GM21423 (cell line): ENCODE measurements around the gene CHD2.

ENCODE experiments used
- ATAC-seq: cut with Tn5 transposase; IDR thresholded peaks from one replicate; pipeline ENCODE4 v1.9.1; 2021; ENCODE audit warnings: mild to moderate bottlenecking, moderate library complexity; ENCODE audit not compliant: unreplicated experiment

The CHD2 gene

DNA sequence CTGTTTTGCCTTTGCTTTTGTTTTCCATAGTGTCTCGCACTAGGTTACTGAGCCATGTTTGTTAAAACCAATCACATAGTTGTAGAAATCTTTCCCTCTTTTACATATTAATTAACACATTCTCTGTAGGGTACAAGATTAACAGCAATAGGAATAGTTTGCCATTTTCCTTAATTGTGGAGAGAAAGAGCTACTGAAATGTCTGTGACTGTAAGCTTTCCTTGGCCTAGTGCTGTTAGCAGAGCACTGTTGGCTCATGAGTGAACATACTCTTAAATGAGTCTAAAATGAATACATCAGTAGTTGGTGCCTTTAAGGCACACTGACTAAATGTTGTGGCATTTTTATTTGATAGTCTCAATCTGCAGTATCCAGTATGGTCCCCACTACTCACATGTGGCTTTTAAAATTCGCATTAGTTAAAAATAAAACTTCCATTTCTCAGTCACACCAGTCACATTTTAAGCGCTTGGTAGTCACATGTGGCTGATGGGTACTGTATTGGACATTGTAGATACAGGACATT, 28.2 kb downstream of the CHD2 start:
- ATAC-seq, result no peak

DNA sequence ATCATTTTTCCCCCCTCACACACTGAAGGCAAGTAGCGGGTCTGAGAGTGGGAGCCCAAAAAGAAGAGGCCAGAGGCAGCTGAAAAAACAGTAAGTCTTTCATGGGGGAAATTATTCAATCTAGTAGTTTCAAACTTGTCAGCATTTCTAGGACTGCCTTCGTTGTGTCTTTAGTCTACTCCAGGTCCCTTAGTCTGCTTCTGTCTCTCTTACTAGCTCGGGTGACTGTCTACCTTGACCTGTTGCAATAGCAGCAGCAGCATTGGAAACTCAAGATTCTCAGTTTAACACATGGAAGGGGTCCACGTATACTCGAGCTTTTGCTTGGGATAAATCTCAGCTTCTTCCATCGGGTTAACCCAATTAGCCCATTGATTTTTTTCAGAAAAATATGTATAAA, 28.9 kb downstream of the CHD2 start:
- ATAC-seq, result no peak

DNA sequence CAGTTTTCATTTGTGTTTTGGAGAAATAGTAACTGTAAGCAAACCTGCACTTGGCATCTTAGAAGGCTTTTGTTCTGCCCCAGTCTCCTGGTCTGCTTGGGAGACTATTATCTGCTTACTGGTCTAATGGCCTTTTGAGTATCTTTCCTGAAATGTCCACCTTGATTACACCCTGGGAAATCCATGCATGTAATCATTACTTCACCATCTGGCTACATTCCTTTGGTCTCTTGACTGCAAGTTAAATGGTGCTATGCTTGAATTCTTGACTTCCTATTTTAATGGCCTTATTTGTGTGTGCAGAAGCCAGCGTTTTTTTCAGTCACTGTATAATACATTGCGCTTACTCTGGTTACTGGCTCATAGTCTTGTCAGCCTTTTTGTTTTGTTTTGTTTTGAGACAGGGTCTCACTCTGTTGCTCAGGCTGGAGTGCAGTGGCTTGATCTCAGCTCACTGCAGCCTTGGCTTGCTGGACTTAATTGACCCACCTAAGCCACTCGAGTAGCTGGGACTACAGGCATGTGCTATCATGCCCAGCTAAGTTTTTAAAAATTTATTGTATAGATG, 30.0 kb downstream of the CHD2 start:
- ATAC-seq, result no peak

DNA sequence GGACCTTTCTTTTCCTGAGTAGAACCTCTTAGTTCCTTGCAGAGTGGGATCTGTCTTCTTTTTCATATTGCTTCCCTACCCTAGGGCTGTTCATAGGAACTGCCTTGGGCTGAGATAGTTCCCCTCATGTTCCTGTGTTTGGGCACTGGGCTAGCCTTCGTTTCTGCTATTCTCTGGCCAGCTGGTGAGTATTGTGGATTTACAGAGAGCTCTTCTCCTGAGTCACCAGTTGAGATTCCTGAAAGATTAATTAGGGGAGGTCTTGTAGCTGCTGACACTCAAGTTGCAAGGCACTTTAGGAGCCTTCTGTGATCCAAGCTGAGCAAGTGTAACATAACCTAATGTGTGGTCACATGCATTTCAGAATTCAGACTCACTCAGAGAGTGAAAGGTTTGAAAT, 30.7 kb downstream of the CHD2 start:
- ATAC-seq, result no peak

DNA sequence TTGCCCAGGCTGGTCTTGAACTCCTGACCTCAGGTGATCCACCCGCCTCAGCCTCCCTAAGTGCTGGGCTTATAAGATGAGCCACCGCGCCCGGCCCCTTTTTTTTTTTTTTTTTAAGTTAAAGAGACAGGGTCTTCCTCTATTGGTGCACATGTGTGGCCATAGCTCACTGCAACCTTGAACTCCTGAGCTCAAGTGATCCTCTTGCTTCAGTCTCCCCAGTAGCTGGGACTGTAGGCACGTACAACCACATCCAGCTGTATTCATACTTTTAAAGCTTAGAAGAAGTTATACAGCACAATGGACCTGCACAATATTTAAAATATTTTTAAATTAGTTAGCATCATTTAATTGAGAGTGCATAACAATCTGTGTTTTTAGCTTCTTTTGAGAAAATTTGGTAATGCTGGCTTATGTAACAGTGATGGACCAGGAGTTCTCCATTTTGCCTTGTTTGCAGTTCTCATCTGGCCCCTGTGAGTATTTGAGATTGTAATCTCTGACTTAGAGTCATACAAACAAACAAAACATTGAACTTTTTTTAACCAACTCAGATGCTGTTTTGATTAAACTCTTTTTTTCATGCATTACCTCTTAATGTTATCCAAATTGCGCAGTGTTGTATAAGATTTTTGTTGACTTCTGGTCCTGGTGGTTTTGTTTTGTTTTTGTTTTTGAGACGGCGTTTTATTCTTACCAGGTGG, 33.0 kb downstream of the CHD2 start:
- ATAC-seq, result no peak

DNA sequence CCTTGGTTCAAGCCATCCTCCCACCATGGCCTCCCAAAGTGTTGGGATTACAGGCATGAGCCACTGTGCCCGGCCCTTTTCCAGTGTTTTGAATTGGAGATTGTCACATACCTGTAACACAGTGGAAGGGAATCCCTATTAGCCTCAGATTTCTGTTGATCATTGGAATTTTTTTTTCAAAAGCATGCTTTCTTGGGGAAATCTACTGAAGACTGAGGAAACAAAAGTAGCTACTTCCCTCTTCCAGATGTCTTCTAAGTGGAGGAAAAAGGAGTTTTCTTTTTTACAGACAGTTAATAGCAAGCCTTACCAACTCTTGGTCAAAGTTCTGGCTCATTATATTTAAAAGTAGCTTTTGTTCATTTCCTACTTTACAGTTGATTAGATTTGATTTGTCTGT, 33.7 kb downstream of the CHD2 start:
- ATAC-seq, result no peak

DNA sequence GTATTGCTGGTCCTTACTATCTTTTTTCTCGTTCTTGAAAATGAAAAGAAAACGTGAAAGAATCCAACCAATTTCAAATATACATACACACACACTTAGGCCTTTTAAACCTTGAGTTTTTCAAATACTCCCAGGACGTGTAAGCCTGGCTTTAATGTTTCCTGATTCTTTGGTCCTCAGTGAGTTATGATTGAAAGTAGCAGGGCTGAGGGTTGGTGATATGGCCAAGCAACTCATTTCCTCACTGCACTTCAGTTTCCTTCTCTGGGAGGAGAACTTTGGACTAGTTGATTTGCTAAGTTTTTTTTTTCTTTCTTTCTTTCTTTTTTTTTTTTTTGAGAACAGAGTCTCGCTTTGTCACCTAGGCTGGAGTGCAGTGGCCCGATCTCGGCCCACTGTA, 34.6 kb downstream of the CHD2 start:
- ATAC-seq, result no peak

DNA sequence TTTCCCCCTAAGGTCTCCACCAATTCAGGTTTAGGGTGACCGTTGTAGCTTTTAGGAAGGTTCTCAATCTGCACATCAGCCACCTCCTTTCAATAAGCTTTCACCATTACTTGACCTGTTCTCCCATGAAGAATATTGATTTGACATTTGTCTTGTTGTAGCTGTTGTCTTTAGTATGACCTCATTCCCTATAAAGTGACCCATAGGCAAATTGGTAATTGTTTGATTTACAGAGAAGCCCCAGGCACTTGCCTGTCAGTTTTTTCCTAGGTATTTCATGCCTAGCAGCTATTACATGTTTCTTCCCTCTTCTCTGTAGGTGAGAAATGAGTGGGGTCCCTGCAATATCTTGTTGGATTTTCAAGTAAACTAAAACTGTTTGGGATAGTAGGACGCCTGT, 36.0 kb downstream of the CHD2 start:
- ATAC-seq, result no peak

DNA sequence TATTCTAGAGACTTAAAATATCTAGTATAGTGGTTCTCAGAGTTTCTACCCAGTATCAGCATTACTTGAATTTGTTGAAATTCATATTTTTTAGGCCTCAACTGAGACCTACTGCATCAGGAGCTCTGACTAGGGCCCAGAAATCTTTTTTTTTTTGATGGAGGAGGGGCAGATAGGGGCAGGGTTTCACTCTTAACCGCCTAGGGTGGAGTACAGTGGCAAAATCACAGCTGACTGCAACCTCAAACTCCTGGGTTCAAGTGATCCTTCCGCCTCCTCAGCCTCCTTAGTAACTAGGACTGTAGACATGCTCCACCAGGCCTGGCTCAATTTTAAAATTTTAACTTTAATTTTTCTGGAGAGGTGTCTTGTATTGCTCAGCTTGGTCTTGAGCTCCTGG, 36.6 kb downstream of the CHD2 start:
- no peak for ATAC-seq

DNA sequence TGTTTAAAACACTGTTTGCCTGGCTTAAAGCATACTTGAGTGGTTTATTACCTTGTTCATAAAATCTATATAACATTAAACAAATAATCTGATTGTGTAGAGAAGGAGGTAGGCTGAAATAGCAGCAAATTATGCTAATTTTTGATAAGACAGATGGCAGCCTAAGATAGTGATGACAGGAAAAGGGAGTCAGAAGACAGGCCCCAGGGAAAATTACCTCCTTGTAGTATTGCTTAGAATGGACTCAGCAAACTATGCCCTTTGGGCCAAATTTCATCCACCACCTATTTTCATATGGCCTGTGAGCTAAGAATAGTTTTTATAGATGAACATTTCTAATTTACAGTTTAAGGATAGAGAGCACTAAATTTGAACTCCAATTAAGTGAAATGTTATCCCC, 37.8 kb downstream of the CHD2 start:
- no peak for ATAC-seq

DNA sequence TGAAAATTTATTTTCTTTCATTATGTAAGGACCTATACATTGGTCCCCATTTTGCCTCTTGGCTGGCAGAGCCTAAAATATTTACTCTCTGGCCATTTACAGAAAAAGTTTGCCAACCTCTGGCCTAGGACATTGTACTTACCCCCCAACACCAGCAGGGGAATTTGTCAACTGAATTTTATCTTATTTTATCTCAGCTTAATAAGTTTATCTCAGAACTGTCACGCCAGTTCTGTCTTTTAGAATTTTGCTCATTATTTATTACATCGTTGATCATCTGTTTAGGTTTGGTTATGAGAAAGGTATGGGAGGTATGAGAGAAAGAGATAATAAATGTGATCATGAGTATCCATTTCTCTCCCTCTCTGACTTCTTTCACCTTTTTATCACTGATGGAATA, 38.3 kb downstream of the CHD2 start:
- ATAC-seq, result no peak

DNA sequence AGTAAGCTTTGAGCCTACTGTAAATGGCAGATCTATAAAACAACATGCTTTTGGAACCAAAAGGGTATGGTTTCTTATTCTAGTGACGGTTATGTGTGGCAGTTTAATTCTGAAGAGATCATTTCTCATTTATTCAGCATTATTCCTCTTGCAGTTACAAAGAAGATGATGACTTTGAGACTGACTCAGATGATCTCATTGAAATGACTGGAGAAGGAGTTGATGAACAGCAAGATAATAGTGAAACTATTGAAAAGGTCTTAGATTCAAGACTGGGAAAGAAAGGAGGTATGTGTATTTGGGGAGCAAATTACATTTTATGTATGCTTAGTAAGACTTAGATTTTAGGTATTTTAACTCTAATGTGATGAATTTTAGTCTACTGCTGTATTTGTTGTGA, 41.5 kb downstream of the CHD2 start:
- no peak for ATAC-seq

DNA sequence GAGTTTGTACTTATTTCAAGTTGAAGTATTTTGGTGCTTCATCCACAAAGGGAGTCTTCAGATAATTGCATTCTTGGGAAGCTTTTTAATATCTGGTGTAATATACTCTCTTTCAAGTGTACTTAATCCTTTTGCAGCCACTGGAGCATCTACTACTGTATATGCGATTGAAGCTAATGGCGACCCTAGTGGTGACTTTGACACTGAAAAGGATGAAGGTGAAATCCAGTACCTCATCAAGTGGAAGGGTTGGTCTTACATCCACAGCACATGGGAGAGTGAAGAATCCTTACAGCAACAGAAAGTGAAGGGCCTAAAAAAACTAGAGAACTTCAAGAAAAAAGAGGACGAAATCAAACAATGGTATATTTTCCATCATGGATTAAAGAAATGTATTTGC, 42.6 kb downstream of the CHD2 start:
- ATAC-seq, result no peak

DNA sequence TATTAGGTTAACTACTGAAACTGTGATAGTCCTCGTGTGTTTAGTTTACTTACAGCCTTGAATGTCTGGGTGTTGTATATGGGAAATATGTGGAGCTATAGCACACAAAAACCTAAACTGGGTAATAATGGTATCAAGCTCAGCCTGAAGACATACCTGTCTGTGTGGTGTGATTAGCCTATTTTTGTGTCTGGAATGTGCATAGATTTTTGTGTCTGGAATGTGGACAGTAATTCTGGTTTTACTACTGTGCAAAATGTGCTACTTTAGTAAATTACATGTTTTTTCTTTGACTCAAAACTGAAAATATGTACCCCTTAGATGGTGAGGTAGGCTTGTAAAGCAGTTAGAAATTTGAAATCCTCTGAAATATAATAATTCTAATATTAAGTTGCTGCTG, 43.5 kb downstream of the CHD2 start:
- ATAC-seq, result no peak

DNA sequence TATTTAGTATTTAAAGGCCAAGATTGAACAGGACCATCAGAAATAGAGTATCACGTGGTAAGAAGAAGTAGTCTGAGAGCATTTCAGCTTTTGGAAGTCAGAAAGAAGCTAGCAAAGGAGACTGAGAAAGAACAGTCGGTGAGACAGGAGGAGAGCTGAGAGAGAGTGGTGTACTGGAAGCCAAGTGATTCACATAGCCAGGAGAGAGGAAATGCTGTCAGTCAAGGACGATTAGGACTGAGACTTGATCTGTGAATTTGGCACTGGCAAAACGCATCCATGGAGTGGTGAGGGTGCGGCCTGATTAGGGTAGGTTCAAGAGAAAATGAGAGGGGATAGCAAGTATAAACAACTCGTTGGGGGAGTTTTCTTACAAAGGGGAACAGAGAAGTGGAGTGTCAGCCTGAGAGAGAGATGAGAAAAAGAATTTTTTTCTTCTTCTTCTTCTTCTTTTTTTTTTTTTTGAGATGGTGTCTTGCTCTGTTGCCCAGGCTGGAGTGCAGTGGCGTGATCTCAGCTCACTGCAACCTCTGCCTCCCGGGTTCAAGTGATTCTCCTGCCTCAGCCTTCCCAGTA, 44.9 kb downstream of the CHD2 start:
- no peak for ATAC-seq

DNA sequence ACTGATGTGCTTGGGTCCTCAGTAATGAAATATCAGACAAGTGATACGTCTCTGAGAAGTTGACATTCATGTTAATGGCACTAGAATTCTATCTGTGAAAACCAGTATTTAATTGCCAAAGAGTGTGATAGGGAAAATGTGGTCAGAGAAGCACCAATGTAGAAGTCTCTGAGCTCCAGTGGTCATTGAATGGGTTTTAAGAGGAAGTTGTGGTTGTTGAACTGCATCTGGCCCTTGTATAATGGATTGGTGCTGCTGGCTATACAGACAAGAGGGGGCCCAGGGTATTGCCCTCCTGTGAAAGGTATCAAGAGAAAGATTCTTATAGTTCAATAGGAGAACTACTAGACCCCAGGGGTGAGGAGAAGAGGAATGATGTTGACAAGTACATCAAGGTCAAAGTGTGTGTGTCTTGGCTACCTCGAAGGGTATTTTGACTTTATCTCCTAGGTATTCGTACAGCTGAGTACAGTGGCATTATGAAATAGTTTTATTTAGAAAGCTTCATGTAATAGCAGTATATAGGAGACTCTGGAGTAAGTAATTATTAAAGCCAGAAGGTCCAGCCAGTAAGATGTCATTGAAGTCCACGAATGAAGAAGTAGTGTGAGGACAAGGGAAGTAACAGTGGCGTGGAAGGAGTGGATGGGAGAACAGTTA, 47.1 kb downstream of the CHD2 start:
- ATAC-seq, result no peak

DNA sequence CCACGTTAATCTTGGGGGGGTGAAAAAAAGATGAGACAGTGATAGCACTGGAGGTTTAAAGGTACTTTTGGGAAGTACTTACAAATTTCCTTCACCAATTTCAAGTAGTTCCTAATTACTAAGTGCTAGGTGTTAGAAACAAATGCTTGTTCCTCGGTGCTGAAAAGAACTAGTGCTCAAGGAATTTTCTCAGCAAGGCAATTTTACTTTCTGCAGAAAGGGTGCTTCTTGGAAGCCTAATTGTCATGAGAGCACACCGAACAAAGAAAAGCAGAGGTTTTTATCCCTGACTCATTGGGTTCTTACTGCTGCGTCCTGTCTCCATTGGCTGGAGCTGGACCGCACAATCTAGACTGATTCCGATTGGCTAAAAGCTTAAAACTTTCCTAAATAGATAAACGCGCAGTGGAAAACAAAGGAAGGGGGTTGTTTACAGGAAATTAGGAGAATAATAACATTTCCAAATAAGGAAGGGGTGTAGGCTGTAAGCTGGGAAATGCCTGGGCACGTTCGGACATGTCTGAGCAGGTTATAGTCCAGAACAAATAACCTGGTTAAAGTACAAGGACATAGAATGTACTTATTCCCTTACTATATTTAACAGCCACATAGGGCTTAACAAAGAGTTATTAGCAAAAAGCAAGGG, 49.6 kb downstream of the CHD2 start:
- no peak for ATAC-seq

DNA sequence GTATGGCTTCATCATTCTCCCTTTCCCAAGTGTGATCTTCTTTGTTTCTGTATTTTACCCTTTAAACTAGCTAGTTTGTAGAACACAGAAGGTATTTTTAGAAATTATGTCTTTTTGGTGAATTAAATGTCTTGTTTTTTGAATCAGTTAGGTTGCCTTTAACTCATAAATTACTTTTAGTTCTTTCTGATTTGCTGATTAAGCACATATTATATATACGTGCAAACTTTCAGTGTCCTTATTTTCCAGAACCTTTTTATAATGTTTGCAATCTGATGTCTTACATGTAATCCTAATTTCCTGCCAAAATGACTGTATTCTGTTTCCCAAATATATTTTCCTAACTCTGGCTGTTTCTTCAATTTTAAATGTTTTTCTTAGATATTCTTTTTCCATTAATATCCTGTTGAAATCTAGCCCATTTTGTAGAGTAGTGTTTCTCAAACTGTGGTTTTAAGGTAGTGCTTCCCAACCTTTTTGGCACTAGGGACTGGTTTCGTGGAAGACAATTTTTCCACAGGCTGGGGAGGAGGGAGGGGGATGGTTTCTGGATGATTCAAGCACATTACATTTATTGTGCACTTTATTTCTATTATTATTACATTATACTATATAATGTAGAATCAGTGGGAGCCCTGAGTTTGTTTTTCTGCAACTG, 51.8 kb downstream of the CHD2 start:
- ATAC-seq, result no peak

DNA sequence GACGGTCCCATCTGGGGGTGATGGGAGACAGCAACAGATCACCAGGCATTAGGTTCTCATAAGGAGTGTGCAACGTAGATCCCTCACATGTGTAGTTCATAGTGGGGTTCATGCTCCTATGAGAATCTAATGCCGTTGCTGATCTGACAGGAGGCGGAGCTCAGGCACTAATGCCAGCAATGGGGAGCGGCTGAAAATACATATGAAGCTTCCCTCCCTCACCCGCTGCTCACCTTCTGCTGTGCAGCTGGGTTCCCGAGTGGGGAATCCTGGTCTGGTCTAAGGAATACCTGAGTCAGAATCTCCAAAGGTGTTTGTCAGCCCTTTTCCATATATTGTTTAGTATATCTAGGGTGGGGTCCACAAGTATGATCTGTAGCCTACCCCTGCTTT, 52.3 kb downstream of the CHD2 start:
- no peak for ATAC-seq

DNA sequence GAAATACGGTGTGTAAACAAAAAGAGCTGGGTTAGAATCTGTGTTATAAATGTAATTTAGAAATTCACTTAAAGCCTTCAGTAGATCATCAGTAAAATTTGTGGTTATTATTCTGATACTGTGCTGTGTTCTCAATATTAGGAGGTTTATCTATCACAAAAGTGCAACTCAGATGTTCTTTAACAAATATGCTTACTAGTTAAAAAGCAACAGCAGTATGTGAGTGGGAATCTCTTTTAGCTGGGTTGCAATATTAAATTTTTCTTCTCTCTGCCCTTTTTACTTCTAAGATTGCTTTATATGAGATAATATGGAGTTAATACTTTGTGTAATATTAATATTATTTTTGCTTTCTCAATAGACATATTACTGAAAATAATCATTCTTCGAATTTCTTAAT, 53.4 kb downstream of the CHD2 start:
- ATAC-seq, result no peak

DNA sequence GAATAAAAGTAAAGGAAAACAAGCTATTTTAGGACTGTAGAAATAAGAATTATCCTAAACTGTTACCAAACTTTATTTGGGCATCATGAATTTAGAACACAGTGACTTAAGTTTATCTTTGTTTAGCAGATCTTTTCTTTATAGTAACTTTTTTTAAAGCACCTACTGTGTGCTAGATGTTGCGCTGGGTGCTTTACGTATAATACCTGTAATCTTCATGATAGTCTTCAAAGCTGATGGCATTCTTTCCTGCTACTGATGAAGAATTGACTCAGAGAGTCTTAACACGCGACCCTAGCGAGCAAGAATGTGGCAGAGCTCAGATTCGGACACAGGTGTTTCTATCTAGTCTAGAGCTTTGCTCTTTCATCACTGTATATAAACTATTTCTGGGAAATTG, 53.9 kb downstream of the CHD2 start:
- ATAC-seq, result no peak
